DND-41 (cell line): ENCODE data around the gene FSIP2.

ENCODE experiments used
- EZH2 ChIP-seq: IDR thresholded peaks from 3 replicates; pipeline ENCODE4 v1.6.1; 2012; ENCODE audit warnings: borderline replicate concordance, low read depth, mild to moderate bottlenecking, moderate library complexity, low read length, inconsistent platforms; ENCODE audit not compliant: severe bottlenecking
- TF ChIP-seq, protein P1 (sequence below): IDR thresholded peaks from 2 replicates; pipeline ENCODE4 v1.5.1; 2012; ENCODE audit warnings: borderline replicate concordance, low read length, moderate library complexity, mild to moderate bottlenecking; ENCODE audit not compliant: poor library complexity, severe bottlenecking; ENCODE audit errors: extremely low read depth

GRCh38 chr2:185736210-185736609, 2.4 kb upstream of the FSIP2 start:
- TF ChIP-seq, protein P1, sequence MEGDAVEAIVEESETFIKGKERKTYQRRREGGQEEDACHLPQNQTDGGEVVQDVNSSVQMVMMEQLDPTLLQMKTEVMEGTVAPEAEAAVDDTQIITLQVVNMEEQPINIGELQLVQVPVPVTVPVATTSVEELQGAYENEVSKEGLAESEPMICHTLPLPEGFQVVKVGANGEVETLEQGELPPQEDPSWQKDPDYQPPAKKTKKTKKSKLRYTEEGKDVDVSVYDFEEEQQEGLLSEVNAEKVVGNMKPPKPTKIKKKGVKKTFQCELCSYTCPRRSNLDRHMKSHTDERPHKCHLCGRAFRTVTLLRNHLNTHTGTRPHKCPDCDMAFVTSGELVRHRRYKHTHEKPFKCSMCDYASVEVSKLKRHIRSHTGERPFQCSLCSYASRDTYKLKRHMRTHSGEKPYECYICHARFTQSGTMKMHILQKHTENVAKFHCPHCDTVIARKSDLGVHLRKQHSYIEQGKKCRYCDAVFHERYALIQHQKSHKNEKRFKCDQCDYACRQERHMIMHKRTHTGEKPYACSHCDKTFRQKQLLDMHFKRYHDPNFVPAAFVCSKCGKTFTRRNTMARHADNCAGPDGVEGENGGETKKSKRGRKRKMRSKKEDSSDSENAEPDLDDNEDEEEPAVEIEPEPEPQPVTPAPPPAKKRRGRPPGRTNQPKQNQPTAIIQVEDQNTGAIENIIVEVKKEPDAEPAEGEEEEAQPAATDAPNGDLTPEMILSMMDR: no peak
- TF ChIP-seq EZH2: no peak
